B cell (primary cell): ENCODE results near the gene SOX18. TPM values are rescaled to one million over a fixed set of nuclear protein-coding genes. Genes with fewer than 3 reads are reported as not detected.

ENCODE experiments used
- ATAC-seq: fragments of 200-7000 bp; cut with Tn5 transposase; one replicate; pipeline ENCODE4 v1.10.0; 2021; ENCODE audit warnings: low read depth, mild to moderate bottlenecking, moderate number of reproducible peaks, moderate library complexity
- CTCF ChIA-PET: fragments of 350-600 bp; sonication (Branson Sonifier 250); formaldehyde crosslinking; loops from one replicate; lab custom pipeline; 2021; ENCODE audit warnings: antibody characterized with exemption, inconsistent platforms; lab: Charles Lee
- POLR2A ChIA-PET: fragments of 350-600 bp; sonication (Branson Sonifier 250); formaldehyde crosslinking; loops from one replicate; lab custom pipeline; 2021; ENCODE audit warnings: antibody characterized with exemption; lab: Charles Lee
- DNase-seq: peaks from one replicate; pipeline ENCODE4 v3.0.0; 2013
- H2AFZ ChIP-seq: 2 replicates; pipeline ENCODE4 v1.6.1; 2012; ENCODE audit warnings: mild to moderate bottlenecking, low read depth, low read length; ENCODE audit not compliant: insufficient read depth, poor library complexity, severe bottlenecking
- H3K27ac ChIP-seq, 2 donors: 1 replicate in 1 of 2; 2 replicates in 1 of 2; pipeline ENCODE4 v1.5.1; 2012 to 2013; ENCODE audit warnings: low read length in 2 of 2, mild to moderate bottlenecking in 2 of 2, moderate library complexity in 1 of 2
- H3K27me3 ChIP-seq, 4 experiments: fragments of 200-600 bp in 1 of 4; sonication (generic) in 1 of 4; replicated peaks in 1 of 4; 1 replicate in 2 of 4; 2 replicates in 2 of 4; pipeline versions ENCODE4 v1.6.1 to v1.7.0; 2013 to 2016; ENCODE audit warnings: low read length in 3 of 4, mild to moderate bottlenecking in 2 of 4, mixed read lengths in 1 of 4, moderate library complexity in 1 of 4; ENCODE audit not compliant: insufficient read depth in 4 of 4, control insufficient read depth in 3 of 4; ENCODE audit errors: control extremely low read depth in 1 of 4
- H3K36me3 ChIP-seq, 2 experiments: replicated peaks in 1 of 2; 1 replicate in 1 of 2; 2 replicates in 1 of 2; pipeline versions ENCODE4 v1.6.1 to v1.7.1; 2013; ENCODE audit warnings: low read length in 1 of 2; ENCODE audit not compliant: insufficient read depth in 2 of 2, control insufficient read depth in 1 of 2; ENCODE audit errors: control extremely low read depth in 1 of 2, extremely low read depth in 1 of 2
- H3K4me1 ChIP-seq, 2 donors: fragments of 200-600 bp in 1 of 2; sonication (generic) in 1 of 2; 1 replicate in 1 of 2; 2 replicates in 1 of 2; pipeline versions ENCODE4 v1.5.1 to v1.6.1; 2013 to 2017; ENCODE audit warnings: low read length in 2 of 2; ENCODE audit not compliant: control insufficient read depth in 2 of 2, insufficient read depth in 2 of 2
- H3K4me2 ChIP-seq: replicated peaks from 2 replicates; pipeline ENCODE3; 2012; ENCODE audit warnings: mild to moderate bottlenecking, low read depth, low read length; ENCODE audit not compliant: poor library complexity, severe bottlenecking
- H3K4me3 ChIP-seq, 5 experiments: fragments of 200-600 bp in 1 of 5; sonication (generic) in 1 of 5; 1 replicate in 3 of 5; 2 replicates in 2 of 5; pipeline versions ENCODE4 v1.5.1 to v1.7.0; 2011 to 2016; ENCODE audit warnings: low read length in 4 of 5, mild to moderate bottlenecking in 4 of 5, low read depth in 2 of 5, control low read depth in 1 of 5, moderate library complexity in 1 of 5; ENCODE audit not compliant: insufficient read depth in 1 of 5; ENCODE audit errors: control extremely low read depth in 1 of 5, extremely low read depth in 1 of 5
- H3K79me2 ChIP-seq: fragments of 200-600 bp; sonication (generic); one replicate; pipeline ENCODE4 v1.6.0; 2016; ENCODE audit warnings: low read length; ENCODE audit not compliant: control insufficient read depth, insufficient read depth
- H3K9ac ChIP-seq: fragments of 200-600 bp; sonication (generic); 2 replicates; pipeline ENCODE4 v1.6.1; 2017; ENCODE audit warnings: mild to moderate bottlenecking, low read length, moderate library complexity
- H3K9me3 ChIP-seq, 3 donors: one replicate each; pipeline versions ENCODE4 v1.6.1 to v1.7.1; 2013; ENCODE audit warnings: low read length in 2 of 3; ENCODE audit not compliant: control insufficient read depth in 2 of 3, insufficient read depth in 1 of 3; ENCODE audit errors: control extremely low read depth in 1 of 3
- H4K20me1 ChIP-seq: 2 replicates; pipeline ENCODE4 v1.6.0; 2012; ENCODE audit warnings: mild to moderate bottlenecking, low read length; ENCODE audit not compliant: insufficient read depth, control insufficient read depth, poor library complexity, severe bottlenecking
- H3K27ac Mint-ChIP-seq: one replicate; pipeline ENCODE4 v1.8.0; 2021; ENCODE audit warnings: mixed read lengths
- H3K27me3 Mint-ChIP-seq: one replicate; pipeline ENCODE4 v1.8.0; 2021; ENCODE audit warnings: mixed read lengths
- H3K4me1 Mint-ChIP-seq: one replicate; pipeline ENCODE4 v1.8.0; 2021; ENCODE audit warnings: mixed read lengths
- H3K4me3 Mint-ChIP-seq: one replicate; pipeline ENCODE4 v1.8.0; 2021; ENCODE audit warnings: mixed read lengths
- H3K9me3 Mint-ChIP-seq: one replicate; pipeline ENCODE4 v1.8.0; 2022; ENCODE audit warnings: mixed read lengths; ENCODE audit not compliant: insufficient read depth
- CTCF ChIP-seq: fragments of 200-600 bp; IDR thresholded peaks from one replicate; pipeline ENCODE4 v1.8.0; 2022; ENCODE audit warnings: antibody characterized with exemption, mild to moderate bottlenecking
- EZH2 ChIP-seq: IDR thresholded peaks from 2 replicates; pipeline ENCODE4 v1.6.1; 2012; ENCODE audit warnings: borderline replicate concordance, low read depth, mild to moderate bottlenecking, moderate library complexity, low read length; ENCODE audit not compliant: insufficient read depth, poor library complexity, severe bottlenecking
- WGBS: methylation state at CpG from one replicate; pipeline ENCODE4 v1.1.5; 2013; ENCODE audit warnings: missing lambda C conversion rate; ENCODE audit not compliant: insufficient coverage; 5-methylcytosine and 5-hydroxymethylcytosine counted together
- intact Hi-C: fragments of 100-400 bp; cut with micrococcal nuclease; formaldehyde crosslinking; loops from one replicate; pipeline ENCODE4 v1.10.0; 2022
- polyA plus RNA-seq: library from polyadenylated mRNA; depleted of rRNA; stranded (reverse); fragments of >200 nt; gene quantifications from 2 replicates; pipeline ENCODE4 v1.2.3, GENCODE V29; 2012
- total RNA-seq, 2 donors: library from RNA; stranded (reverse); fragments of 120-200 nt in 1 of 2; gene quantifications; 1 replicate in 1 of 2; 2 replicates in 1 of 2; pipeline versions ENCODE4 v1.2.3 to v1.2.4, GENCODE V29; 2013 to 2022

Gene SOX18
- total and polyA plus RNA-seq, 2 donors (not counting 1 experiment from before 2014, with no cell fraction given) = not detected

GRCh38 chr20:64093013-64093503 is 43.6 kb upstream of the SOX18 start:
- H3K27me3 Mint-ChIP-seq = peaks cover 6% of the 10 kb centered on the region
- whole genome bisulfite sequencing = 96% methylated on average over 5 of the region's 9 CpGs
- intact Hi-C loops = no loop called here
- H3K79me2 ChIP-seq = peaks cover 4% of the 10 kb centered on the region
- peaks cover 0 to 4% (median 0%) of the 10 kb centered on the region in 4 experiments for H3K27me3 ChIP-seq
- H3K4me3 ChIP-seq = no peak overlapping the region
- H3K4me1 ChIP-seq = peaks cover 0 to 14% of the 10 kb centered on the region in 2 donors
- ChIA-PET CTCF (no interaction called here), POLR2A (no interaction called here)
- peaks cover 3% of the 10 kb centered on the region for H3K9me3 Mint-ChIP-seq
- TF ChIP-seq CTCF = no peak
- no peak for TF ChIP-seq EZH2
- DNase-seq = no peak
- H2AFZ ChIP-seq = no peak overlapping the region
- H3K4me2 ChIP-seq = no peak overlapping the region
- peaks cover 0 to 3% of the 10 kb centered on the region in 2 experiments for H3K36me3 ChIP-seq
- no peaks in the 10 kb centered on the region for H4K20me1 ChIP-seq
- H3K4me3 Mint-ChIP-seq = no peak overlapping the region
- no peak overlapping the region for H3K27ac ChIP-seq
- H3K4me1 Mint-ChIP-seq = peaks cover 28% of the 10 kb centered on the region
- no peak overlapping the region for H3K9ac ChIP-seq
- H3K27ac Mint-ChIP-seq = peak overlapping the region; percentile 56
- ATAC-seq = no peak
- peaks cover 0 to 8% (median 0%) of the 10 kb centered on the region in 3 donors for H3K9me3 ChIP-seq

GRCh38 chr20:64092258-64093012 is 43.0 kb upstream of the SOX18 start:
- CTCF ChIA-PET = no interaction called here
- Mint-ChIP-seq H3K27ac (peak overlapping the region; percentile 41), H3K27me3 (peaks cover 6% of the 10 kb centered on the region), H3K4me3 (peak overlapping the region; percentile 64), H3K4me1 (peaks cover 28% of the 10 kb centered on the region), H3K9me3 (peaks cover 3% of the 10 kb centered on the region)
- Histone ChIP-seq H3K79me2 (peaks cover 4% of the 10 kb centered on the region), H3K9me3 (peaks cover 0 to 12% (median 0%) of the 10 kb centered on the region in 3 donors), H3K27ac (no peak overlapping the region), H3K4me3 (no peak overlapping the region), H3K4me2 (no peak overlapping the region), H3K27me3 (peaks cover 0 to 4% (median 0%) of the 10 kb centered on the region in 4 experiments), H2AFZ (no peak overlapping the region), H3K4me1 (peaks cover 0 to 14% of the 10 kb centered on the region in 2 donors), H3K36me3 (no peaks in the 10 kb centered on the region), H4K20me1 (no peaks in the 10 kb centered on the region), H3K9ac (no peak overlapping the region)
- no peak for ATAC-seq
- intact Hi-C loops = no loop called here
- WGBS = 82% methylated on average over 27 of the region's 27 CpGs
- POLR2A ChIA-PET = no interaction called here
- TF ChIP-seq EZH2 (no peak), CTCF (no peak)
- no peak for DNase-seq
